Measurements from ENCODE around the gene ANKRD62.

DNA sequence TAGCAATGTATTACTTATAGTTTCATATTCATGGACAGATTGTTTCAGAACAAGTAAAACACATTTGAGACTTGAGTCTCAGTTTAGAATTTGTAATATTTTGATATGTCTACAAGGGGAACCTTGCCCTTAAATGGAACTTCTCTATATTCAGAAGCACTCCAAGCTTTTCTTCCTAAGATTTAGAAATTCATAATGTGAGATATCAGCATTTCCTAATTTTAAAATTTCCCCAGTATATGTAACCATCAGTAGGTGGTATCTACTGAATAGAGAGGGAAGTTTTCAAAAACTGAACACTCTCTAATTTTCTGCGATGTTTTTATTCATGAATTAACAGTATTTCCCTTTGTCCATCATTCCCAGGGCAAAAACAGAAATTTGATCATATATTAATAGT is 7.6 kb downstream of the ANKRD62 start:
- TF ChIP-seq, protein P1, sequence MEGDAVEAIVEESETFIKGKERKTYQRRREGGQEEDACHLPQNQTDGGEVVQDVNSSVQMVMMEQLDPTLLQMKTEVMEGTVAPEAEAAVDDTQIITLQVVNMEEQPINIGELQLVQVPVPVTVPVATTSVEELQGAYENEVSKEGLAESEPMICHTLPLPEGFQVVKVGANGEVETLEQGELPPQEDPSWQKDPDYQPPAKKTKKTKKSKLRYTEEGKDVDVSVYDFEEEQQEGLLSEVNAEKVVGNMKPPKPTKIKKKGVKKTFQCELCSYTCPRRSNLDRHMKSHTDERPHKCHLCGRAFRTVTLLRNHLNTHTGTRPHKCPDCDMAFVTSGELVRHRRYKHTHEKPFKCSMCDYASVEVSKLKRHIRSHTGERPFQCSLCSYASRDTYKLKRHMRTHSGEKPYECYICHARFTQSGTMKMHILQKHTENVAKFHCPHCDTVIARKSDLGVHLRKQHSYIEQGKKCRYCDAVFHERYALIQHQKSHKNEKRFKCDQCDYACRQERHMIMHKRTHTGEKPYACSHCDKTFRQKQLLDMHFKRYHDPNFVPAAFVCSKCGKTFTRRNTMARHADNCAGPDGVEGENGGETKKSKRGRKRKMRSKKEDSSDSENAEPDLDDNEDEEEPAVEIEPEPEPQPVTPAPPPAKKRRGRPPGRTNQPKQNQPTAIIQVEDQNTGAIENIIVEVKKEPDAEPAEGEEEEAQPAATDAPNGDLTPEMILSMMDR (IDR thresholded peaks at IDR 0.05) = no peak
- TF ChIP-seq POLR2AphosphoS5 (IDR thresholded peaks at IDR 0.05; ENCODE audit: insufficient read depth in 1 of 2, low read depth in 1 of 2) = no peak

All from vagina (tissue), 2 donors.